ENCODE results near the gene CALCOCO1. TPM values are rescaled to one million over a fixed set of nuclear protein-coding genes. Genes with fewer than 3 reads are reported as not detected.
A peak's percentile ranks its signal among the peaks of the same experiment; 100 is the strongest.

CALCOCO1 gene
- total and polyA plus RNA-seq, 10 of the 15 experiments (the other 5 are each of a cell fraction or from before 2014, with no cell fraction given): 2.8 to 55.9 (median 13.7) TPM

GRCh38 chr12:53750812-53751335, 23.6 kb upstream of the CALCOCO1 start (continued):
- TF ChIP-seq REST (IDR thresholded peaks at IDR 0.05; ENCODE audit: low read depth, low read length): no peak
- peak; percentile 88 for TF ChIP-seq BACH1 (IDR thresholded peaks at IDR 0.05; ENCODE audit: borderline replicate concordance)
- TF ChIP-seq TCF12 (IDR thresholded peaks at IDR 0.05; ENCODE audit: low read depth, low read length): 0 out of 2 replicates have a peak, but pooled peaks have one; percentile 16

GRCh38 chr12:53749986-53750811, 22.9 kb upstream of the CALCOCO1 start:
- ChIA-PET POLR2A (interaction anchor here (0.6 kb wide), 1 partner anchor 15 kb away, joined by 3 read pairs; no protein-coding TSS in a partner anchor), RAD21 (ENCODE audit: unreplicated experiment) (no interaction called here), CTCF (interaction anchor here (1.1 to 2.2 kb wide), 3 partner anchors 10 to 23 kb away, joined by 3 to 4 read pairs (median 3); partner anchors contain the start of gene CALCOCO1), SMC1A (ENCODE audit: uncharacterized antibody, unreplicated experiment) (no interaction called here)
- Histone ChIP-seq H3K27ac (ENCODE audit: control insufficient read depth, insufficient read depth) (peak overlapping the region; percentile 14; the same call in 1 of the 2 replicates), H3K9me3 (replicated peaks; ENCODE audit: control insufficient read depth, insufficient read depth, low read length) (no peaks in the 10 kb centered on the region), H4K20me1 (ENCODE audit: control insufficient read depth, insufficient read depth) (no peaks in the 10 kb centered on the region), H3K4me3 (peak overlapping the region; percentile 68; the same call in 1 of the 2 replicates), H3K36me3 (ENCODE audit: control insufficient read depth in 2 of 2, insufficient read depth in 2 of 2, low read length in 1 of 2) (no peaks in the 10 kb centered on the region), H3K27me3 (replicated peaks in 1 of 2; ENCODE audit: control insufficient read depth in 2 of 2, insufficient read depth in 2 of 2, low read length in 1 of 2) (no peaks in the 10 kb centered on the region; a peak in 1 of 4 replicates), H3K4me1 (ENCODE audit: control insufficient read depth, insufficient read depth, low read length) (peaks cover 42% of the 10 kb centered on the region), H3K79me2 (ENCODE audit: control insufficient read depth, insufficient read depth, low read length) (no peaks in the 10 kb centered on the region), H2AFZ (ENCODE audit: control insufficient read depth, low read depth, low read length) (peak overlapping the region; percentile 78; the same call in 1 of the 2 replicates), H3K4me2 (ENCODE audit: control insufficient read depth, insufficient read depth) (peak overlapping the region; percentile 89; the same call in 1 of the 2 replicates), H3K9ac (ENCODE audit: control insufficient read depth, insufficient read depth, low read length) (no peak overlapping the region; the same call in 1 of the 2 replicates)
- FAIRE-seq: no peak
- intact Hi-C loops (cut with micrococcal nuclease; ENCODE audit: unreplicated experiment) (loop anchor here (10.0 kb wide), 1 partner anchor 455 kb away; no protein-coding TSS in a partner anchor), in situ Hi-C loops (cut with MboI) (no loop called here)
- peak; percentile 1; the same call in 2 of the 3 replicates for ATAC-seq
- DNase-seq (ENCODE audit: low read depth, low spot score): no peak
- BruUV-seq (replicated peaks): no TSS peak
- WGBS (ENCODE audit: insufficient coverage, insufficient replicate concordance, low lambda C conversion rate, missing lambda C conversion rate): 8% methylated on average over 10 of the region's 10 CpGs
- TF ChIP-seq ZNF687 (IDR thresholded peaks at IDR 0.05) (no peak), PRDM15 (CRISPR knock-in tag; IDR thresholded peaks at IDR 0.05) (0 out of 2 replicates have a peak, but pooled peaks have one; percentile 48), NR2C1 (IDR thresholded peaks at IDR 0.05) (no peak)

All from GM12878 (cell line).